ENCODE results near the gene PARVA.
"Not testable (repeated sequence)": the region's sequence is repeated elsewhere in the genome, so short reads cannot be mapped to it uniquely, and the experiment has no call there.

Gene PARVA

DNA sequence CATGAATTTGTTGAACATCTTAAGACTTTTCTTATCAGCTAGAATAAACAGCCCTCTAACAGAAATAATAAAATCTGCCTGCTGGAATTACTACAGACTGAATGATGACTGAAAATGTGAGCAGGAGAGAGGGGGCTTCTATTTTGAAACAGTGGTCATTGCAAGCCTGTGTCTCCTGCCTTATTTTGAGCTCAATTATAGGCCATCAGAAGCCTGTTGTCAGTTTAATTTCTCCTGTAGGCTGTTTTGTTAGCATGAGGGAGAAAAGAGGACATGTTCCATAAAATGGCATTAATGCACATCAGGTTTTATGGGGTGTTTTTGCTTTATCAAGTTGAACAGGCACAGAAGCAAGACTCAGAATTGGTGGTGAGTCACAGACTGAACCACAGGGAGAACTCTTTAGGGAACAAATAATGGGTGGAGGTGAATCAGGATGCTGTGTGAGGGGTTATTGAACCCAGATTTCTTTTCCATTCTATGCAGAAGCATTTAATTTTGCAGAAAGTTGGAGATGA is 129.1 kb downstream of the PARVA start:
- DNase-seq, result no peak

DNA sequence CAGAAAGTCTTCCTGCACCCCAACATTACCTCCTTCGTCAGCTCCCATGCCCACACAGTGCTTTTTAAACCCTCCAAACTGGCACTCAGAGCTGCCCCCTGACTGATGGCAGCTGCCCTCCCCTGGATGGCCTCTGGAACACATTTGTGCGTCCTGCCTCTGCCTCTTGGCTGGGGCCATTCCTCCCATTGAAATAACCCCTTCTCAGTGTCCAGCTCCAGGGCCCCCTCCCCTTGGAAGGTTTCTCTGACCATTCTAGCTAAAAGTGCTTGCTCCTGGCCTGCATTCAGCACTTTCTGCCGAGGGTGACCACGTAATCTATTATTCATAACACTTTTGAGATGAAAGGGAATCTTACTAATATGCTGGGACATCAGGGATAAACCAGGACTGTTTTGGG is 130.0 kb downstream of the PARVA start:
- no peak for DNase-seq

DNA sequence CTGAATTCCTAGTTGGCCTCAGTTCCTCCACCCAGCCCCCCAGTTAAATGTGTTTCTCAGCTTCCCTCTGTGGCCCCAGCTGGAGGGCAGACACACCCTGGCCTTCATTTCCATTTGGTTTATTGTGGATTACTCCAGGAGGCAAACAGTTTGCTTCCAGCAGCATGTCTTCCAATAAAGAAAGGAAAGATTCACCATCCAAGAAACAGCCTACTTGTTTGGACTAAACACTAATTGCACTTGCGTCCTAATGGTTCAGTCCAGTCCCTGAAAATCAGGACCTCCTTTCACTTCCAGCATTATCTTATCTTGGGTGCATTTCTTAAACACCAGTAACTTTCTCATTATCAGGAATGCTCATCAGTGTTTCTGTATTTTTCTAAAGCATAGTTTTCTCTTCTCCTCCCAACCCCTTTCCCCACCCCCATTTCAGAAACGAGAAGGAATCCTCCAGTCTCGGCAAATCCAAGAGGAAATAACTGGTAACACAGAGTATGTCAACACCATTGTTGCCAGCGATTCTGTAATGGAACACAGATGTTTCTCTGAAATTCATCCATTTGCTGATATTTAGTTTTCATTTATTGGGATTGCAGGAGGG is 130.9 kb downstream of the PARVA start:
- DNase-seq, result no peak

DNA sequence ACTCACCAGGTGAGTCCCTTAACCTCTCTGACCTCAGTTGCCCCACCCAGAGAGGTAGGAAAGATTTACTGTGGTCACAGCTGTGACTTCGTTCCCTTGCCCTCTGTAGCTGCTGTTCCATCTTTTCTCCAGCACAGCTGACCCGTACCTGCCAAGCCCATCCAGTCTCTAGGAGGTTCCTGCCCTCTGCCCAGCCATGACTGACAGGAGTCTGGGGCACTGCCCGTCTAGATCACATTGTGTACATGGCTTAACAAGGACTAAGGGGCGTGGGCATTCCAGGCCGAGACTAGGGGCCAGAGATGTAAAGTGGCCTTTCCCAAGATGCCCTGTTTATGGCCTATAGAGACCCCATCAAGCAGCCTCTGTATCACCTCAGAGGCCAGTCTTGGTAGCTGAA is 132.0 kb downstream of the PARVA start:
- no peak for DNase-seq

DNA sequence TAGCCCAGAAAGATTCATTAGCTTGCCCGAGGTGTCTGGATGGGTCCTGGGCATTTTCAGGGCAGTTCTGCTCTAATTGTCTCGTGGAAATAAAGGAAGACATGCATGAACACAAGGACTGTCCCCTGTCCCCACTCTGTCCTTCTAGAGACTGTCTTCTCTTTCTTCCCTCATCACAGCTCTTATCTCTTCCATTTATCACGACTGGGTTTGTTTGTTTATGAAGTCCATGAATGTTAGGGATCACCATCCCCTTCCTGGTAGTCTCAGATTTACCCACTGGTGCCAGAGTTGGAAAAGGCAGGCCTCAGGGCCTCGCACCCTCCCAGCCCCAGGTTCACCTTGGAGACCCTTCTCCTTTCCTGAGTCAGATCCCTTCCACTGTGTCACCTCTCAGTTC is 134.8 kb downstream of the PARVA start:
- DNase-seq, result no peak

DNA sequence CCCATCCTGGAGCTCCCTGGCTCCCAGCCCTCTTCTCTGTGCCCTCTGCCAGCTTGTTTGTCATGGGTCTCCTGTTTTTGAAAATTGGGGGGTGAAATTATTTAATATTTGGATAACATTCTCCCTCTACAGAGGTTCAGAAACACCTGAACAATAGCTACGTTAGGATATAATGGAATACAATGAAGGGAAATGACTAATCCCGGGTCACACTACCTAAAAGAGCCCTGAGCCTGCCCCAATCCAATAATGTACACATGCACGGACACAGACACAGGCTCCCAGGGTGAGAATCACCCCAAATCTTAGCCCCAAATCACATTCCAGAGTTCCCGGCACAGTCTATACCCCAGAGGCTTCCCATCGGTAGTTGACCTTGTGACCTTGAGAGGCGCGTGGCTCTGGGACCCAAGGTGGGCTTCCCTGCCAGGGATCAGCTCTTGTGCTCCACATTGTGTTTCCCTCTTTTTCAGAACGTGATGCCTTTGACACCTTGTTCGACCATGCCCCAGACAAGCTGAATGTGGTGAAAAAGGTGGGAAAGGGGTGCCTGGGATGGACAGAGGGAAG is 135.5 kb downstream of the PARVA start:
- no peak for DNase-seq

DNA sequence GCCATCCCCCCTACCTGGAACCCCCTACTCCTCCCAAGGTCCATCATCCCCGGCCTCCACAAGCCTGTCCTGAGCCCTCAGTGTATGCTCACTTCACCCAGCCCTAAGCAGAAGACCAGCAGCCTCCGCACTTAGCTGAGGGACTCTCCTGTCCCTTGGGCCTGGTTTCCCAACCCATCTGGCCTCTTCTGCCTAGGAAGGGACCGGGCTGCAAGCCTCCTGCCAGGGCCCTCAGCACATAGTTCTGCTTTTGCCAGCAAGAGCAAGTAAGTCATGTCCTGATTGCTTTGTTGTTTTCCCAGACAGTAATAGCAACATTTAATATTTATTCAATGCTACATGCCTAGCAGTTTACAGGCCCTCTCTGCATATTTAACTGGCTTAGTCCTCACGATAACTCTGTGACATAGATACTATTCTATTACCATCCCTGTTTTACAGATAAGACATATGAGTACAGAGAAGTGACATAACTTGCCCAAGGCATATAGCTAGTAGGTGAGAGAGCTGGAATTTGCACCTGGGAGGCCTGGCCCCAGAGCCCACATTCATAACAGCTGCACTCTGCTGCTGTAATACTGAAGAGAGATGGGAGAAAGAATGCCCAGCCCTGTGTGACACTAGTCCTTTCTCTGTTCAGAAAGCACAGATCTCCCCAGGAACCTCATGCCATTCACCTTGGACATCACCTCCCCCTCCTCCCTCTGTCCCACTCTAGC is 139.2 kb downstream of the PARVA start:
- DNase-seq, result no peak

DNA sequence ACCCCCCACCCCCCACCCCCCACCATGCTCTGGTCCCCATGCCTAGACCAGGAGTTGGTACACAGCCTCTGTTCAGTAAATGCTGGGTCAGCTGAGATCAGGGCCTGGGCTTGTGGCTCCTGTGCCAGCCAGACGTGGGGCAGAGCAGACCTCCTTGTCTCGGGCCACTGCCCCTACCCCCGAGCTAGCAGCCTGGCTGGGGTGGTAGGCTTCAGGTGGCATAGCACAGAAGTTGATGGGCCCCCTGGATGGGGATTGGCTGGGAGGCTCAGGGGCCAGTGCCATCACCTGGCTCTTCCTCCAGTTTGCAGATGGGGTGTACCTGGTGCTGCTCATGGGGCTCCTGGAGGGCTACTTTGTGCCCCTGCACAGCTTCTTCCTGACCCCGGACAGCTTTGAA is 139.9 kb downstream of the PARVA start:
- DNase-seq, result no peak

DNA sequence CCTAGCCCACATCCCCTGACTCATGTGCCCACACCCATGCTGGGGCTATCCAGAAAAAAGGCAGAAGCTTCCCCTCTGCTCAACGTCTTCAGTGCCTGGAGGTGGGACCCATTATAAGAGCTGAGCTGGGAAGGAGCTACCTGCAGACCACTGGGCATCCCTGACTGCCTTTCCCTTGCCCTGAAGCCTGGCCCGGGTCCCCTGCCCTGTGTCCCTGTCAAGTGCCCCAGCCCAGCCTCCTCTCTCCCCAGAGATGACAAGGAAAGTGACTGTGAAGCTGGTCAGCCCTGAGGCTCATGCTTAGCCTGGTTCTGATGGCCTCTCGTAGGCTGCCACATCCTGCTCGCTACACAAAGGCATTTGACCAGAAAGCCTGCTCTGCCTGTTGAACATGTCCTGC is 140.4 kb downstream of the PARVA start:
- no peak for DNase-seq

DNA sequence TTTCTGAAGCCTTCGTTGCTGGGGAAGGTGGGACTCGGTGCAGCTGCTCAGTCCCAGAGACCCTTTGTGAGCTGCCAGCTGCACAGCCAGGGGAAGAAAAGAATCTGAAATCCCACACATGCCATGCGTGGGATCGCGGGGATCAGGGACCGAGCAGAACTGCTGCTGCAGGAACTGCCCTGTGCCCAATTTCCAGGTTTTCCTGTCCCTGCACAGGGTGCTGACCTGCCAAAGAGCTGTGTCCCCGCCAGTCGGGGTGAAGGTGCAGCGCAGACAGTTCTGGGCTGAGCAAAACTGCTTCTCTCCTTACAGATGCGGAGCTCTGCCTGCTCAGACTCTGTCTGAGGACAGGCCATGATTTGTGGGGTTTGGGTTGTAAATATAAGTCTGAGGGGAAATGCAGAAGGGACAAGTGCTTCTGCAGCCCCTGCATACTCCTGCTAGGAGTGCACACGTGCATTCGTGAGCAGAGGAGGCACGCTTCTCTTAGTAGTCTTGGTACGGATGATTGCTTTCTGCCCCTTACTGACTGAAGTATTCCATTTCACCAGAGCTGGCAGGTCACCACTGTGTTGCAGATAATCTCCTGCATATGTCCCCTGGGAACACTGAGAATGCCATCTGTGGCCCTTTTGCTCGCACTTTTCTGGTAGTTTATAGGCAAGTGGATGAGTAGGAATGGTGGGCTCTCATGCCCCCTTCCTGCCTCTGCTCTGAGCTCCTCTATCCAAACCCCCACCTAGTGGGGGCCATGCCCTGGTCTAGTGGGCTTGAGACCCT is 141.4 kb downstream of the PARVA start:
- DNase-seq, result no peak

DNA sequence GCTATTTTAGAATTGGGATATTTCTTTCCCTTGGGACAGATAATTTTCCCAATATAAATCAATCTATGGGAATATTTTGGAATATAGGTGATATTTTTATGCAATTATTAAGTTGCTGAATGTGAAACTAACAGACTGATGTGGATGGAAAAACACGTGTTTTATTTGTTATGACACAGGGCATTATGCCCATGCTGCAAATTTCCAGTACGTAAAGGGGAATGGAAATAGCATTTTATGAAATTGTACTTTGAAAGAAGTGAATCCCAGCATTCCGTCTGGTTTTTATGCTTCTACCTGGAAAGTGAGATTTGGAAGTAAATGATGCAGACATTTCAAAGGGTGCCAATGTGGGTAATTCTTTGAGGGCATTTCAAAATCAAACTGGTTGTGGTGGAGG is 142.7 kb downstream of the PARVA start:
- DNase-seq, result no peak

DNA sequence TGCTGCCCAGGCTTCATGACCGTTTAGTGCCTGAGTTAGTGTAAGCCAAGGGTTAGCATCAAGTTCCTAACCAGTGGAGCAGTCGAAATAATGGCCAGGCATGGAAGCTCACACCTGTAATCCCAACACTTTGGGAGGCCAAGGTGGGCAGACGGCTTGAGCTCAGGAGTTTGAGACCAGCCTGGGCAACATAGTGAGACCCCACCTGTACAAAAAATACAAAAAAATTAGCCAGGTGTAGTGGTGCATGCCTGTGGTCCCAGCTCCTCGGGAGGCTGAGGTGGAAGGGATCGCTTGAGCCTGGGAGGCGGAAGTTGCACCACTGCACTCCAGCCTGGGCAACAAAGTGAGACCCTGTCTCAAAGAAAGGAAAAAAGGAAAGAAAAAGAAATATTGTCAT is 143.2 kb downstream of the PARVA start:
- not testable (repeated sequence) for DNase-seq

DNA sequence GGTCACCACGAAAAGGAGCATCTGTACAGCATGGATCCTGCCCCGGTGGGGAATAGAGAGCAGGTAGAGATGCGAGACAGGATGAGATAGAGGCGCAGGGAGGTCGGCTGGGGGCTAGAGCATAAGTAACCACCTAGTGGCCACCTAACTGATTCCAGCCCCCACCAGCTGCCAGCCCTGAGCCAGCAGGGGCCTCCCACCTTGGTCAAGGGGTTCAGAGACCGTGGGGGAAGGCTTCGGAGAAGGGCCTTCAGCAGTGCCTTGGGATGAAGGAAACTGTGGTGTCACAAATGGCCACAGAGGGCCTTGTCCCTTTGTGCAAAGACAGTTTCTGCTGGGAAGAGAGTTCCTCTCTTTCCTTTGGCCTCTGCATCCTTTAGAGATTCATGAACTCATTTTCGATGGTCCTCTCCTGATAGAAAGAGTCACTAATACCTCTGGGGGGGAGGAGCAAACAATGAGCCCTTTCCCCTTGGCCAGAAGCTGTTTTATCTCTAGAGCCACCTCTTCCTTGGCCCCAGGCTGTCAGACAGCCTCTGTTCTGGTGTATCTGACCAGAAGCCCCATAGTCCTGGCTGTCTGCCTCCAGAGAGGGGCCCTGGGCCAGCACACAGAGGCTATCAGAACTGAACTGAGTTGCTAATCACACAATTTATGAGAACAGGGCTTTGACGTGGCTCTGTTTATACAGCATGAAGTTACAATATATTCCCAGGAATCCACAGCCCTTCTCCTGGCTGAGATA is 146.0 kb downstream of the PARVA start:
- DNase-seq, result no peak

DNA sequence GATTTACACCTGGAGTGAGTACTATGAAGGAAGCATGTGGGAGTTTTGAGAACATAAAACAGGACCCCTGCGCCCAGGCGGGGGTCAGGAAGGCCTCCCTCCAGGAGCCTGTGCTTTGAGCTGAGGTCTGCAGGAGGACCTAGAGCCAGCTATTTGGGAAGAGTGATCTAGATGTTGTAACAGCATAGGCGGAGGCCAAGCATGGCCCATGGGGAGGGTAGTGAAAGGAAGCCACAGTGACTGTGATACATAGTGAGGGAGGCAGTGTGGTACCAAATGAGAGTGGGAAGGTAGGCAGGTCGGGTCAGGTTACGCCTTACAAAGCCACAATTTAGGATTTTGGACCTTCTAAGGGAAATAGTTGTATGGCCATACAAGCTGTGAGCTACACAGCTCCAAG is 147.5 kb downstream of the PARVA start:
- no peak for DNase-seq

DNA sequence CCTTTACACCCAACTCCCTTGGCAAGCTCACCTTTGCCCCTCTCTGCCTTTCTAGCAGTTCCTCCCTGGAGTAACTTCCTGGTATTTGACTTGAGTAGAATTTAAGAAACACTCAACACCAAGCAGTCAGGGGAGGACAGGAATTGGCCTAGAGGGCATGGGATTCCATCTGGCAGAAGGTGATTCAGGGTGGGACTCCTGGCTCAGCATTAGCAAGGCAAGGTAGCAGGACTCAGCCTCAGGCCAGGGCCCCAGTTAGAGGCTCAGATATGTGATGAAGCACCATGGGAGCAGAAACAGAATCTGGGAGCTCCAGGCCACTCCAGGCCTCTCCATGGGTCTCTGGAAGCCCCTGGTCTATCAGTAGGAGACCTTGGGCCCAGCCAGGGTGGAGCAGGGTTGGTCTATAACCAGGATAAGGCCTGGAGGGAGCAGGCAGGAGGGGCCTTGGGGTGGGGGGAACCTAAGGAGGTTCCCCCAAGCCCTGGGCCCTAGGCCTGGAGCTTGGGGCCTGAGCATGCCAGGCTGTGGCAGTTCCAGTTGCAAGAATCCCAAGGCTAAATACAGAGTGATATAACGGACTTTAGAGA is 148.2 kb downstream of the PARVA start:
- no peak for DNase-seq

DNA sequence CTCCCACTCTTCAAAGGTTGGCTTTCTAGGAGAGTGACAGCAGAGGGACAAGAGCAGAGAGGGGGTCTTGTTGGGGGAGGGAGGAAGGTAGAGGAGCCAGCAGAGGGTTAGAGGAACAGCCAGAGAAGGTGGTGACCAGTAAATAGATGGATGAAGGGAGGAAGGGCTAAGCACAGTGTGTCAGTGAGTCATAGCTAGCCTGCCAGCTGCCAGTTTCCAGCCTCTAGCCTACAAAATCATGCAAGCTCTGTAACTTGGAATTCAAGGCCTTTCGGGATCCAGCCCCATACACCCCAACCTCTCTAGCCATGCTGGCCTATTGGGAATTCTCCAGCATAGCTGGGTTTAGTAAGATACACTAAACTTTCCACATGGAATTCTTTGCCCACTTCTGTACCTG is 149.4 kb downstream of the PARVA start:
- DNase-seq, result peak; percentile 25

DNA sequence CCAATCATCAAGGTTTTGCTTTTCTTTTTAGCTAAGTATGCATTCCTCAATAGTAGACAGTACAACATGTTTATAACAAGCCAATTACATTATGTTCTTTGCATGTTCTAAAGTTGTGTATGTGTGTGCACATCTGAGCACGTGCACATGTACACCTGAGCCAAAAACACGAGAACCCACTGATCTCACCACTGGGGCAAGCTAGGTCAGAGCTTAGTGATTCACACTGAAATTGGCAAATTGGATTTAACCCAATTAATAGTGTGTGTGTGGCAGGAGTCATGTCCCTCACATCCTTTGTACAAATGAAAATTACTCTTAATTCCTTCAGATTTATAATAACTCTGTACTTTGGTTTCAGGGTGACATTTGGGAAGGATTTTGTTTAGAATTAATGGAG is 151.1 kb downstream of the PARVA start:
- DNase-seq, result no peak

DNA sequence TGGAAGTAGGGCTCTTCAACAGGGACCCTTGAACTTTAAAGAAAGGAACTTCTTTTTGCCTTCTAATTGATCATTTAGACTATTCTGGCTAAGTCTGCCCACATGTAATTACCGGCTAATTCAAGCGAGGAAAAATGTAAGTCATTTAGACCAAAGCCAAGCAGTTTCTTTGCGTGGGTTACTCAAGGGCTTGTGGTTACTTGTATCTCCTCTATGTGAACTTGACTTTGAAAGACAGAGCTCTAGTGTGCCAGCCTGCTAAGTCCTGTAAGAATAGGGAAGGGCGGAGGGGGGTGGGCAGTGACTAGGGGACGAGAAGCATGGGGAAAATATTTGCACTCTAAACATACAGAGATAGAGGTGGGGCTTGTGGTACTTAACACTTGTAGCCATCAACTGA is 151.7 kb downstream of the PARVA start:
- no peak for DNase-seq

DNA sequence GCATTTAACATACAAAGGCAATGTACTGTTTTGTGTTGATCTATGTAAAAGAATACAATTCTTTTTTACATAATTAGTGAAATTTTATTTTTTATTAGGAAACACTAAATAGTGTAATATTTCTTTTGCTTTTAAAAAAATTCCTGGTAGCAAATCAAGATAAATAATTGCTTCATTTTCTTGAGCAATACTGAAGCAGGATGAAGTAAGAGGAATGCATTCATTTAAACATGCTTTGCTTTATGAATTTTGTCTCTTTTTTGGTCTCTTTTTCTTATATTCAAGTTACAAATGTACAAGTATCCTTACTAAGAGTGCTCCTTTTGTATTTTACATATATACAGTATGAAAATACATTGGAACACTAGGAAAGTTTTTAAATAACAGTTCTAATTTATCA is 152.4 kb downstream of the PARVA start:
- DNase-seq, result no peak

DNA sequence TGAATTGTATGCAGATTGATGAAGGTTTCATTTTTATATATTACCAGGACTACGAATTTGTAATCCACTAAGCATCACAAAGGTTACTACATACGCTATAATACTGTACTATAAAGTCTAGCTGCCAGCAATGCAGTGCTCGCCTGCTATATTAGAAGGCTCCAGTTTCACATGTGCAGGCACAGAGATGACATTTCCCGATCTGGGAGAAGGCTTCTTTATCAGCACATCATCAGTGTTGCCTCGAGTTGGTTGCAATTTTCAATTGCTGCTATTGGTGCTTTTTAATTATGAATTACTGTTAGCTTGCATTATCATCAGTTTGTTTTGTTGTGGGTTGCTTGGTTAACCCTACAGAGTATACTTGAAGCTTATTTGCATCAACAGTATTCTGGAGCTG is 153.6 kb downstream of the PARVA start:
- DNase-seq, result no peak

DNA sequence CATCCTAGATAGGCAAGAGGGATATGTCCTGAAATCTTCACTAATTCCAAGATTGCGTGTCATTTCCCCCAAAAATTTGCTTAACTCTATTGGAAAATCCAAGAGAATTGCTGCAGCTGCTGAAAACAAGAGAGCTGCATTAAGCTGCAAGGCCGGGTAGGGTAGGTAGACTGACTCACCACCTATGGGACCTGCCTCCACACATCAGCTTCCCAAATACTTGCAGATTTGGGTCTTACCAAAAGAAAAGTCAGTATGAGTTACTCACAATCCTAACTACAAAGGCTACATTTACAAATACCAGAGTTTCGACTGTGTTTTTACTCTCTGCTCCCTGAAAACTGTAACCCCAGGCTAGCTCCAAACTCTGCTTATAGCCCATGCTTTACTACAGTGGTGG is 154.3 kb downstream of the PARVA start:
- DNase-seq, result no peak

DNA sequence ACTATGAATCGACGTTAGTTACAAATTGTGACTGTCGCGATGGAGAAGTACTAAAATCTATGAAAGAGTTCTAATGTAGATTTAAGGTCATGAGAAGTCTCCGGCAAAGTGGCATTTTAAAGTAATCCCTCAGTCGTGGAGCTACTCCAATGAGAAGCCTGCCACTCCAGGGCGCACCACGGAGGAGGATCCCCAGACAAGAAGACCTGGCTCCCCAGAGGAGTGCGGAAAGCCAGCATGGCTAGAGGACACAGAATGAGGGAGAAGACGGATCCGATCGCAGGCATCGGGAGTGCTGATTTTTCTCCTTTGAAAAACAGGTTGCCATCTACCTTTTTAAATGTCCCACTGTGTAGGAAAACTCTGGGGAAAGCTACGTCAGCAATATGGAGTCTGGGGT is 155.2 kb downstream of the PARVA start:
- no peak for DNase-seq

DNA sequence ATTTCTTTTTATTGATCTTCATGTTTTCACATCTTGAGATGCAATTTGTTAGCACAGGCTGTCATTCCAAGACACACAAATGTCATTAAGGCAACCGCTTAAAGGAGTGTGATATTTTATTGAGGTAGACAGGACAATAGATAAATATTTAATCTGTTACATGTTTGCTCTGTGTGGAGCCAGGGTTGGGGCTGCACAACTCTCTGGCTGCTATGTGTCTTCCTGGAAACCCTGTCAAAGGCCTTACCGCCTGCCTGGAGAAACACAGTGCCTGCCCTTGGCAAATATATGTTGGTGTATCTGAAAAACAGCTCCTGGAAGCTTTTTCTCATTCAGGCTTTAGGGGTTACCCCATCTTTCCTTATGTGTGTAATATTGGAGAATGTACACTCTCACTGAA is 157.2 kb downstream of the PARVA start:
- peak; percentile 27 for DNase-seq

Measured in DMS53 (cell line).